ENCODE measurements around the gene SETD5.

Gene SETD5

GRCh38 chr3:9388142-9388541 is 9.3 kb upstream of the SETD5 start:
- no peak overlapping the region for H3K4me3 ChIP-seq (ENCODE audit: low read depth, low read length)
- TF ChIP-seq, protein P1, sequence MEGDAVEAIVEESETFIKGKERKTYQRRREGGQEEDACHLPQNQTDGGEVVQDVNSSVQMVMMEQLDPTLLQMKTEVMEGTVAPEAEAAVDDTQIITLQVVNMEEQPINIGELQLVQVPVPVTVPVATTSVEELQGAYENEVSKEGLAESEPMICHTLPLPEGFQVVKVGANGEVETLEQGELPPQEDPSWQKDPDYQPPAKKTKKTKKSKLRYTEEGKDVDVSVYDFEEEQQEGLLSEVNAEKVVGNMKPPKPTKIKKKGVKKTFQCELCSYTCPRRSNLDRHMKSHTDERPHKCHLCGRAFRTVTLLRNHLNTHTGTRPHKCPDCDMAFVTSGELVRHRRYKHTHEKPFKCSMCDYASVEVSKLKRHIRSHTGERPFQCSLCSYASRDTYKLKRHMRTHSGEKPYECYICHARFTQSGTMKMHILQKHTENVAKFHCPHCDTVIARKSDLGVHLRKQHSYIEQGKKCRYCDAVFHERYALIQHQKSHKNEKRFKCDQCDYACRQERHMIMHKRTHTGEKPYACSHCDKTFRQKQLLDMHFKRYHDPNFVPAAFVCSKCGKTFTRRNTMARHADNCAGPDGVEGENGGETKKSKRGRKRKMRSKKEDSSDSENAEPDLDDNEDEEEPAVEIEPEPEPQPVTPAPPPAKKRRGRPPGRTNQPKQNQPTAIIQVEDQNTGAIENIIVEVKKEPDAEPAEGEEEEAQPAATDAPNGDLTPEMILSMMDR (IDR thresholded peaks at IDR 0.05; ENCODE audit: borderline replicate concordance, insufficient read depth, low read depth, low read length) = no peak

GRCh38 chr3:9388562-9389272 is 8.7 kb upstream of the SETD5 start:
- TF ChIP-seq, protein P1 (IDR thresholded peaks at IDR 0.05; ENCODE audit: borderline replicate concordance, insufficient read depth, low read depth, low read length) = no peak
- H3K4me3 ChIP-seq (ENCODE audit: low read depth, low read length) = no peak overlapping the region

- TF ChIP-seq, protein P1 (IDR thresholded peaks at IDR 0.05; ENCODE audit: borderline replicate concordance, insufficient read depth, low read depth, low read length) = no peak
- no peak overlapping the region for H3K4me3 ChIP-seq (ENCODE audit: low read depth, low read length)
Measured at GRCh38 chr3:9390265-9390888, 7.0 kb upstream of the SETD5 start.

GRCh38 chr3:9392041-9392440 is 5.4 kb upstream of the SETD5 start:
- no peak overlapping the region for H3K4me3 ChIP-seq (ENCODE audit: low read depth, low read length)
- TF ChIP-seq, protein P1 (IDR thresholded peaks at IDR 0.05; ENCODE audit: borderline replicate concordance, insufficient read depth, low read depth, low read length) = no peak

DNA sequence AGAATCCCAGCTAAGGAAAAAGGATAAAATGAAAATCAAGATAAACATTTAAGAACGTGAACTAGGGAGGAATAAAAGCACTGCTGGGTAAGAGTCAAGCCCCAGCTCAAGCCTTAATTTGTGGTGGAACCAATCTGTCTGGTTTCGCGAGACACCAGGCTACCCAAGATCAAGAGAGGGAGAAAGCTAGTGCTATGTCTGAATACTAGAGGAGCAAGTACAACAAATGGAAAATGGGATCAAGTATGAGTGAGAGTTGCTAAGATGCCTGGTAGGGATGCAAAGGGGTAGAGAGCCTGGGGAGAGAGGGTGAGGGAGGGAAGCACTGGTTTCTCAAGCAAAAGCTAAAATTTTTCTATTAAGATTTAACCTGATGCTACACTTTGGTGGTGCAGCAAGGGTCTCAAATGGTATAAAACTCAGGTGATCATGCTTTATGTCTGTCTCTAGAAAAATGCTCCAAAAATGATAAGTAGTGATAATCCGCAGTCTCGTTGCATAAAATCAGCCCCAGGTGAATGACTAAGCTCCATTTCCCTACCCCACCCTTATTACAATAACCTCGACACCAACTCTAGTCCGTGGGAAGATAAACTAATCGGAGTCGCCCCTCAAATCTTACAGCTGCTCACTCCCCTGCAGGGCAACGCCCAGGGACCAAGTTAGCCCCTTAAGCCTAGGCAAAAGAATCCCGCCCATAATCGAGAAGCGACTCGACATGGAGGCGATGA is 1.7 kb upstream of the SETD5 start:
- H3K4me3 ChIP-seq (ENCODE audit: low read depth, low read length) = peak overlapping the region; percentile 76
- TF ChIP-seq, protein P1 (IDR thresholded peaks at IDR 0.05; ENCODE audit: borderline replicate concordance, insufficient read depth, low read depth, low read length) = no peak

GRCh38 chr3:9396301-9396631 is 1.1 kb upstream of the SETD5 start:
- TF ChIP-seq, protein P1 (IDR thresholded peaks at IDR 0.05; ENCODE audit: borderline replicate concordance, insufficient read depth, low read depth, low read length) = no peak
- peak overlapping the region; percentile 76 for H3K4me3 ChIP-seq (ENCODE audit: low read depth, low read length)
